ENCODE measurements around the gene DNAH7. TPM values are rescaled to one million over a fixed set of nuclear protein-coding genes. Genes with fewer than 3 reads are reported as not detected.

The DNAH7 gene
- total and polyA plus RNA-seq, 9 of the 15 experiments (the other 6 are each of a cell fraction or from before 2014, with no cell fraction given): 0.03 to 0.42 (median 0.18) TPM

DNA sequence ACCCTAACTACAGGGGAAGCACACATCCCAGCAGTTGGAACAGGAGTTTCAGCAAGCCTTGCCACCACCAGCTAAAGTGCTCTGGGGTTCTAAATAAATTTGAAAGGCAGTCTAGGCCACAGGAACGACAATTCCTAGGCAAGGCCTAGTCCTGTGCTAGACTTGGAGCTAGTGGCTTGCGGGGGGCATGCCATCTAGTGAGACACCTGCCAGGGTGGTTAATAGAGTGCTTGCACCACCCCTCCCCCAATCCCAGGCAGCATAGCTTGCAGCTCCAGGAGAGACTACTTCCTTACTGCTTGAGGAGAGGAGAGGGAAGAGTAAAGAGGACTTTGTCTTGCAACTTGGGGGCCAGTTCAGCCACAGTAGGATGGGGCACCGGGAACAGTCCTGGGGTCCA lies 309.8 kb downstream of the DNAH7 start:
- Histone ChIP-seq H3K27ac (ENCODE audit: extremely low read depth, low read depth, low read length) (no peak overlapping the region), H3K9ac (ENCODE audit: insufficient read depth in 1 of 2, low read depth in 2 of 2, low read length in 2 of 2) (no peak overlapping the region), H3K4me1 (replicated peaks in 1 of 2; ENCODE audit: control insufficient read depth in 2 of 2, insufficient read depth in 2 of 2, low read length in 2 of 2) (no peaks in the 10 kb centered on the region), H3K36me3 (ENCODE audit: control insufficient read depth, insufficient read depth, low read length) (no peaks in the 10 kb centered on the region), H3K79me2 (ENCODE audit: control insufficient read depth, insufficient read depth, low read length) (no peaks in the 10 kb centered on the region), H3K27me3 (ENCODE audit: control insufficient read depth in 2 of 2, insufficient read depth in 2 of 2, low read length in 2 of 2) (no peaks in the 10 kb centered on the region), H3K4me3 (no peak overlapping the region), H4K20me1 (replicated peaks; ENCODE audit: control insufficient read depth, insufficient read depth, low read length) (no peaks in the 10 kb centered on the region), H3K9me3 (replicated peaks; ENCODE audit: control insufficient read depth, insufficient read depth, low read depth, low read length) (no peaks in the 10 kb centered on the region), H3K9me1 (ENCODE audit: control insufficient read depth, insufficient read depth, low read length) (no peaks in the 10 kb centered on the region), H3K4me2 (ENCODE audit: insufficient read depth, low read length) (no peak overlapping the region), H2AFZ (ENCODE audit: low read depth, low read length) (no peak overlapping the region)
- ChIA-PET POLR2A (interaction anchor here (0.7 kb wide), 1 partner anchor 8 kb away, joined by 3 read pairs; no protein-coding TSS in a partner anchor), CTCF (ENCODE audit: low intra/inter-chr PET ratio) (no interaction called here)
- in situ Hi-C loops (cut with MboI): no loop called here
- no TSS peak for BruUV-seq (replicated peaks)
- TF ChIP-seq IFI16 (CRISPR knock-in tag; IDR thresholded peaks at IDR 0.05) (no peak), RCOR1 (IDR thresholded peaks at IDR 0.05; ENCODE audit: borderline replicate concordance in 1 of 2, low read depth in 2 of 2, low read length in 2 of 2) (no peak), MTA3 (IDR thresholded peaks at IDR 0.05; ENCODE audit: borderline replicate concordance) (no peak), HMGN3 (IDR thresholded peaks at IDR 0.05; ENCODE audit: borderline replicate concordance, extremely low read depth, insufficient read length, low read depth, low read length) (no peak), RAD51 (IDR thresholded peaks at IDR 0.05; ENCODE audit: borderline replicate concordance, low read depth) (no peak), ZKSCAN8 (CRISPR knock-in tag; IDR thresholded peaks at IDR 0.05) (no peak)
- TF ChIP-seq, protein P1, sequence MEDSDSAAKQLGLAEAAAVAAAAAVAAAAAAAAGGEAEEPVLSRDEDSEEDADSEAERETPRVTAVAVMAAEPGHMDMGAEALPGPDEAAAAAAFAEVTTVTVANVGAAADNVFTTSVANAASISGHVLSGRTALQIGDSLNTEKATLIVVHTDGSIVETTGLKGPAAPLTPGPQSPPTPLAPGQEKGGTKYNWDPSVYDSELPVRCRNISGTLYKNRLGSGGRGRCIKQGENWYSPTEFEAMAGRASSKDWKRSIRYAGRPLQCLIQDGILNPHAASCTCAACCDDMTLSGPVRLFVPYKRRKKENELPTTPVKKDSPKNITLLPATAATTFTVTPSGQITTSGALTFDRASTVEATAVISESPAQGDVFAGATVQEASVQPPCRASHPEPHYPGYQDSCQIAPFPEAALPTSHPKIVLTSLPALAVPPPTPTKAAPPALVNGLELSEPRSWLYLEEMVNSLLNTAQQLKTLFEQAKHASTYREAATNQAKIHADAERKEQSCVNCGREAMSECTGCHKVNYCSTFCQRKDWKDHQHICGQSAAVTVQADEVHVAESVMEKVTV (CRISPR knock-in tag; IDR thresholded peaks at IDR 0.05): no peak
- no peak for FAIRE-seq
- DNase-seq (ENCODE audit: extremely low read depth in 1 of 4, low spot score in 3 of 4): no peak
- no peak for ATAC-seq
- intact Hi-C loops (cut with micrococcal nuclease): no loop called here
- 8% methylated on average over 2 of the region's 3 CpGs for WGBS (ENCODE audit: insufficient coverage, low coverage, missing lambda C conversion rate)

Measured in K562 (cell line).